Skin of body (tissue), 2 donors: ENCODE data around the gene YIF1A. TPM values are rescaled to one million over a fixed set of nuclear protein-coding genes. Genes with fewer than 3 reads are reported as not detected.

ENCODE experiments used
- DNase-seq: peaks from one replicate; lab custom pipeline; 2025; lab: John Stamatoyannopoulos, UW
- total RNA-seq: library from RNA; depleted of rRNA; stranded (reverse); fragments of >200 nt; gene quantifications from one replicate; pipeline ENCODE4 v1.2.3, GENCODE V29; 2014

Gene YIF1A, protein sequence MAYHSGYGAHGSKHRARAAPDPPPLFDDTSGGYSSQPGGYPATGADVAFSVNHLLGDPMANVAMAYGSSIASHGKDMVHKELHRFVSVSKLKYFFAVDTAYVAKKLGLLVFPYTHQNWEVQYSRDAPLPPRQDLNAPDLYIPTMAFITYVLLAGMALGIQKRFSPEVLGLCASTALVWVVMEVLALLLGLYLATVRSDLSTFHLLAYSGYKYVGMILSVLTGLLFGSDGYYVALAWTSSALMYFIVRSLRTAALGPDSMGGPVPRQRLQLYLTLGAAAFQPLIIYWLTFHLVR
- 49.7 TPM for total RNA-seq

- peak; percentile 99 for DNase-seq
These were observed at the start of gene YIF1A for GRCh38 chr11:66288671-66289547. Gene YIF1A, minus strand, starts transcription at chr11:66289143. Its CDS starts 158 bp downstream, at chr11:66288985.

GRCh38 chr11:66337103-66337899 lies 48.4 kb upstream of the YIF1A start:
- DNase-seq, result no peak

GRCh38 chr11:66336234-66337102 lies 47.5 kb upstream of the YIF1A start, which contains the start of gene RIN1:
Gene RIN1, minus strand, starts transcription at chr11:66336434. Its CDS starts 32 bp downstream, at chr11:66336402.
- DNase-seq, result peak; percentile 61

- peak; percentile 12 for DNase-seq
These were observed 46.7 kb upstream of the YIF1A start for GRCh38 chr11:66335531-66336233.

DNA sequence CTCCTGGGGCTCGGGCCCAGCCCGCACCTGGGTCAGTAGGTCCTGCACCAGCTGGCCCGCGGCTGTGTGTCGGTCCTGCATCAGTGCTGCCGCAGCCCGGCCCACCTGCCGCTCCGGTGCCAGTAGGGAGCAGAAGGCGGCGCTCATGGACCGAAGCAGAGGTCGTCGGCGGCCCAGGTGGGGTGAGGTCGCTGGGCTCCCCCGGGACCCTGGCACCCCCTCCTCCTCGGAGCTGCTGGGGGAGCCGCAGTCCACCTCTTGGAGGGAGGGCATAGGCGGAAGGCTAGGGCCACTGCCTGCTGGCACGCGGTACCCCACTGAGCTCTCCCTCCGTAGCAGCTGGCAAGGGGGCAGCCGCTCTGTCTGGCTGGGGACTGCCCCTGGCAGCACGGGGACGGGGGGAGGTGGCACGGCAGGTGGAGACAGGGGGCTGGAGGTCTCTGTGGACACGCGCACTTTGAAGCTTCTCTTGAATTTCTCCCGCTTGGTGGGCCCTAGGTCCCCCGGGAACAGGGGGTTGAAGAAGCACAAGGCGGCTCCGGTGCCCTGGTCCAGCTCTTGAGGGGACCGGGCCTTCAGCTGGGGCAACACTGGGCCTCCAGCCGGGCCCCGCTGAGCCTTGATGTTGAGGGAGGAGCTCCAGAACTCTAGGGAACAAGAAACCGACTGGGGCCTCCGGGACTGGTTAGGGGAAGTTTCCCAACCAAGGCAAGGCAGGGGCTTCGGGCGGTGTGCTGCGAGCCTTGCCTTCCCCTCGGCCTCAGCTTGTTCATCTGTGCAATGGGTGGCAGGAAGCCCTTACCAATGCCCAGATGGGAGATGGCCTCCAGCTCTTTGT lies 45.9 kb upstream of the YIF1A start:
- no peak for DNase-seq

GRCh38 chr11:66333896-66334604 lies 45.1 kb upstream of the YIF1A start:
- DNase-seq, result no peak

DNA sequence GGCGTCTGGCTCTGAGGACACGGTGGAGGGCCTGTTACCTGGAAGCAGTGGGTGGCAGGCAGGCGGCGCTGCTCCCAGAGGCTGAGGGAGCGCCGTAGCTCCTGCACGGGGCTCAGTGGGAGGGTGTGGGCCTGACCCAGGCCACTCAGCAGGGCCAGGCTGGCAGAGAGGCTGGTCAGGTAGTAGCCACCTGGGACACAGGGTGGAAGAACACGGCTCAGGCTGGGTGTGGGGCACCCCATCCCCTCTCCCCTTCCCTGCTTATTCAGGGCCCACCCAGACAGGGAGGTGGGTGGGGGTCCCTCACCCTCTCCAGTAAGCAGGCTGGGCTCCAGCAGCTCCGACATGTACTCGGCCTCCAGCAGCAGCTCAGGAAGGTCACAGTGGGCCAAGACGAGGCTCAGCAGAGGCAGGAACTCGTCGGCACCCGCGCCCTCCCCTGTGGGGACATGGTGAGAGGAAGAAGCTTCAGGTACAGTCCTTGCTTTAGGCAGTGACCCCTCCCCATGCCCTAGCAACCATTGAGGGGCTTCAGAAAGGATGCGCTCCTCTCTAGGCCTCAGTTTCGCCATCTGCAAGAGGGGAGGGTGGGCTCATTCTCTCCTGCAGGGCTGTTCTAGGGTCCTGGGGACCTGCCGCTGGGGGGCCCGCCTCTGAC lies 44.4 kb upstream of the YIF1A start:
- DNase-seq, result no peak

DNA sequence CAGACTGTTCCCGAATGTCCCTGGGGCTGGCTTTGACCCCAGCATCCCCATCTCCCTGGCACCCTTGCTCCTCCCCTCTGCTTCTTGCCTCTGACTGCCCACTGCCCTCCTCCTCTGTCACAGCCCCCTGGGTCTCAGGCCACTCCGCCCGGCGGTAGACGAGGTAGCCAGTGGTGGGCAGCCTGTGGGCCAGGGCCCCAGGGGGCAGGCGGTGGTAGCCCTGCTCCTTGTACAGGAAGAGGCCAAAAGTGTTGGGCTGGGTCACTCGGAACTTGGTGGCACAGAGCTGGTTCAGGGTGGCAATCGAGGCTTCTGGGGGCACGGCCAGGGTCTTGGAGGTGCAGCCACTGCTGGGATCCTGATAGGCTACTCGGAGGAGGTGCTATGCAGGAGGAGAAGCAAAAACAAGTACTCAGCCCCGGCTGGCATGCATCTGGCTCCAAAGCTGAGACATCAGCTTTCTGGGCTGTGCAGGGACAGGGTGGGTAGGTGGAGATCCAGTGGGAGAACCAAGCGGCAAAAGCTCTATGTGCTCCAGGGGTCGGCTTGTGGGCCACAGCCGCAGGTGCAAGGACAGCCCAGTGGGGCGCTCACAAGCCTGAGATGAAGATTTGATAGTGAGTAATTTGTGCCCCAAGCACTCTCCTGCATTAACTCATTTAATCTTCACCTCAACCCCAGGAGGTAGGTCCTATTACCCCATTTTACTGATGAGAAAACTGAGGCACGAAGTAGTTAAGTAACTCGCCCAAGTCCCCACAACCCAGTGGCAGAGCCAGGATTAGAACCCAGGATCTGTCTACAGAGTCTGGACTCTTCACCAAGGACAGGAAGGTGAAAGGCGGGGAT lies 43.7 kb upstream of the YIF1A start:
- no peak for DNase-seq

DNA sequence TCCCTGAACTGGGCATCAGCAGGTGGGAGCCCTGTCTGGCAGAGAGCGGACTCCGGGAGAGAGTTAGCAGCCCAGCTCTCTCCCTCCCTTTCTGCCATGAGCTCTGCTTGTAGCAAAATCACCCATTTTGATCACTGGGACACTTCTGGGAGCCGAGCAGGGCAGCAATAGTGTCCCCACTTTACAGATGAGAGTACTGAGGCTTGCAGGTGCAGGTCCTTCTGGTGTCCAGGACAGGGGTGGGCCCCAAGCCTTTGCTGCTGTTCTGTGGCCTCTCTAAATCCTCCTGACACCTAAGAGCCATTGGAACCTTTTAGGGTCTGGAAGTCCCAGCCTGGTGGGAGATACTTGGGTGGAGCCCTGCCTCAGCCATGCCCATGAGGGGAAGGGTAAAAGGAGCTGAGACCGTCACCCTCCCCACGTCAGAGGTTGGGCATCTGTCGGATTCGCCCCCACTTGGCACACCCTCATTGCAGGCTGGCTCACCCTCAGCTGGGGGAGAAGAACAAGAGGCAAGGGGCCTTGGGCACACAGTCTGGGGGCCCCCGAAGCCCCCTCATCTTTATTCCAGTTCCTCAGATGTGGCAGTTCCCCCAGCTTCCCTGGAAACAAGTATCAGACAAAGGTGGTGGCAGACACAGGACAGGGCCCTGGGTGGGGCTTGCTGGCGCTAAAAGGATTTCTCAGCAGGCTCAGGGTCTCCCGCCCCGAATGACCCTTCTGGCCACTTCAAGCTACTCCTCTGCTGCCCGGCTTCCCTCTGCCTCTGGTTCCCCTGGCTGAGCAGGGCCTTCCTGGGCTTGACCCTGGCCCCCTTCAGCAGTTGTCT lies 42.8 kb upstream of the YIF1A start:
- DNase-seq, result no peak

DNA sequence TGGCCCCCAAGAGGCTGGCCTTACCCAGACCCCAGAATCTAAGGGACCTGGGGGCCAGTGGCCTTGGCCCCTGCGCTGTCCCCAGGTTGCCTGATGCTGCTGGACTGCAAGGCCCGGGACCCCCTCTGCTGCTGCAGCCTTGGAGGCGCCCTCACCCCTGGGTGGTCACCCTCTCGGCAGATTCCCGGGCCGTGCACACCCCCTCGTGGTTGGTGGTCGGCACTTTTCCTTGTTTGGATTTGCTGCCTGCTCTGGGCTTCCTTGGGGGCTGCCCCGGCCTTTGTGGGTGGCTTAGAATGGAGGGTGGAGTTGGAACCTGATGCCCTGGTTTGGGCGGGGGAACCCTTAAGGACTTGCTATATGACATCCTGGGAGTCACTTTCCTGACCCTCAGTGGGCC lies 42.0 kb upstream of the YIF1A start:
- no peak for DNase-seq

DNA sequence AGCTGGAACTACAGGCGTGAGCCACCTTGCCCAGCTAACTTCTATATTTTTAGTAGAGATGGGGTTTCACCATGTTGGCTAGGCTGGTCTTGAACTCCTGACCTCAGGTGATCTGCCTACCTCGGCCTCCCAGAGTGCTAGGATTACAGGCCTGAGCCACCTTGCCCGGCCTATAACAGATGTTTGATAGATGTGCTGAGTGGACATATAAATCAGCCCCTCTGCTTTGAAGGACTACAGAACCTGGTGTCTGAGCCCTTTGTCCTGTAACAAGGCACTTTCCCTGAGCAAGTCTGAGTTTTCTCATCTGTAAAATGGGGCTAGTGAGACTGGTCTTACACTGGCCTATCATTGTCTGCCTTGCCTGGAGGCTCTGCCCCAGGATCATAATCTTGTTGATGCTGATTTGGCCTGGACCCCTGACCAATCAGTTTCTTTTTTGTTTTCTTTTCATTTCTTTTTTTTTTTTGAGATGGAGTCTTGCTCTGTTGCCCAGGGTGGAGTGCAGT lies 40.3 kb upstream of the YIF1A start:
- no peak for DNase-seq

DNA sequence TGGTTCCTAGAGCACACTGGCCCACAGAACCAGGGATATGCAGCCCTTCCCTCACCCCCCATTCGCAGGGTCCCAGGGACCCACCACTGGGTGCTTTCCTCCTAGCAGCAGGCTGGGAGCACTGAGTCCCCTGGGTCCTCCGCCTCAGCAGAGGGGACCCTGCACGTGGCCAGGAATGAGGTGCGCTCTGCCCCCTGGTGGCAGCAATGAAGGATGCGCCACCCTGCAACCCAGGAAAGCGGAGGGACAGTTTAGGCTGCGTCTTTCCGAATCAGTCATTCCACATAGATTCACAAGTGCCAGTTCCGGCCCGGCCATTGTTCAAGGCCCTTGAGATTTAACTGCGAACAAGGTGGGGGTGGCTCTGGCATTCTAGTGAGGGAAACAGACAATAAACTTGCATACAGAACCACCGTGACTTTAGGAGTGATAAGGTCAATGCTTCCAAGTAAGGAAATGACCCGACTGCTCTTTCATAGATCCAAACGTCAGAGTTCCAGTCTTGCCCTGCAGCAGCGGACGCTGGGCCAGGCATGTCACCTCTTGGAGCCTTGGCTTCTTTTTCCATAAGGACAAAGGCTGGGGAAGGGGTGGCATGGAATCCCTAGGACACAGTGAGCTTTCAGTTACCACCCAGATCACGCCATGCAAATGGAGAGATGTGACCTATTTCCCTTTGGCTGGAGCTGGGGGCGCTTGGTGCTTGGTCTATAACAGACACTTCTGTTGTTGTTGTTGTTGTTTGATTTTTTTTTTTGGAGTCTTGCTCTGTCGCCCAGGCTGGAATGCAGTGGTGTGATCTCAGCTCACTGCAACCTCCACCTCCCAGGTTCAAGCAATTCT lies 39.6 kb upstream of the YIF1A start:
- peak; percentile 77 for DNase-seq

GRCh38 chr11:66328031-66328301 lies 39.0 kb upstream of the YIF1A start:
- no peak for DNase-seq

GRCh38 chr11:66327171-66328030 lies 38.5 kb upstream of the YIF1A start:
- DNase-seq, result peak; percentile 26
